ENCODE data around the gene IGF2BP3. TPM values are rescaled to one million over a fixed set of nuclear protein-coding genes. Genes with fewer than 3 reads are reported as not detected.
"Not testable (repeated sequence)": the region's sequence is repeated elsewhere in the genome, so short reads cannot be mapped to it uniquely, and the experiment has no call there.

Gene IGF2BP3
- total RNA-seq, 1 experiment from 2014 or later: 120 TPM

- no peak overlapping the region for H3K4me3 ChIP-seq (ENCODE audit: low read length)
- H3K4me2 ChIP-seq (ENCODE audit: low read depth, low read length, poor library complexity, severe bottlenecking): no peak overlapping the region
- H3K36me3 ChIP-seq (ENCODE audit: insufficient read depth, low read length): peaks cover 80% of the 10 kb centered on the region
- H3K79me2 ChIP-seq (ENCODE audit: low read length): peaks cover 87% of the 10 kb centered on the region
- peaks cover 3% of the 10 kb centered on the region; the same call in 1 of the 2 replicates for H3K4me1 ChIP-seq (ENCODE audit: low read length)
- H3K27me3 ChIP-seq (ENCODE audit: low read length): no peaks in the 10 kb centered on the region
- no peak overlapping the region for H3K9ac ChIP-seq (ENCODE audit: low read length)
- H3K9me2 ChIP-seq (replicated peaks; ENCODE audit: insufficient read depth, low read length): no peaks in the 10 kb centered on the region
- DNase-seq: no peak
- H3K27ac ChIP-seq (ENCODE audit: low read length): 0 out of 2 replicates have a peak overlapping the region, but pooled peaks have one; percentile 21
- H3K9me3 ChIP-seq (ENCODE audit: low read length): peaks cover 11% of the 10 kb centered on the region
- no peak overlapping the region for H2AFZ ChIP-seq (ENCODE audit: low read length)
- H4K20me1 ChIP-seq (ENCODE audit: insufficient read depth, low read depth, low read length): no peaks in the 10 kb centered on the region
Observed at GRCh38 chr7:23410446-23411183, 59.7 kb downstream of the IGF2BP3 start.

DNA sequence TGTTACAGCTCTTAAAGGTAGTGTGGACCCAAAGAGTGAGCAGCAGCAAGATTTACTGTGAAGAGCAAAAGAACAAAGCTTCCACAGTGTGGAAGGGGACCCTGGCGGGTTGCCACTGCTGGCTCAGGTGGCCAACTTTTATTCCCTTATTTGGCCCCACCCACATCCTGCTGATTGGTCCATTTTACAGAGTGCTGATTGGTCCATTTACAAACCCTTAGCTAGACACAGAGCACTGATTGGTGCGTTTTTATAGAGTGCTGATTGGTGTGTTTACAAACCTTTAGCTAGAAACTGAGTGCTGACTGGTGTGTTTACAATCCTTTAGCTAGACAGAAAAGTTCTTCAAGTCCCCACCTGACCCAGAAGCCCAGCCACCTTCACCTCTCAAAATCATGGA lies 63.7 kb downstream of the IGF2BP3 start:
- not testable (repeated sequence) for H3K27me3 ChIP-seq (ENCODE audit: low read length); H3K4me3 ChIP-seq (ENCODE audit: low read length); H3K4me2 ChIP-seq (ENCODE audit: low read depth, low read length, poor library complexity, severe bottlenecking); H3K27ac ChIP-seq (ENCODE audit: low read length); DNase-seq; H2AFZ ChIP-seq (ENCODE audit: low read length); H4K20me1 ChIP-seq (ENCODE audit: insufficient read depth, low read depth, low read length); H3K9me2 ChIP-seq (replicated peaks; ENCODE audit: insufficient read depth, low read length); H3K9ac ChIP-seq (ENCODE audit: low read length); H3K4me1 ChIP-seq (ENCODE audit: low read length)
- Histone ChIP-seq H3K36me3 (ENCODE audit: insufficient read depth, low read length) (peaks cover 75% of the 10 kb centered on the region), H3K79me2 (ENCODE audit: low read length) (peaks cover 89% of the 10 kb centered on the region), H3K9me3 (ENCODE audit: low read length) (peaks cover 11% of the 10 kb centered on the region)

DNA sequence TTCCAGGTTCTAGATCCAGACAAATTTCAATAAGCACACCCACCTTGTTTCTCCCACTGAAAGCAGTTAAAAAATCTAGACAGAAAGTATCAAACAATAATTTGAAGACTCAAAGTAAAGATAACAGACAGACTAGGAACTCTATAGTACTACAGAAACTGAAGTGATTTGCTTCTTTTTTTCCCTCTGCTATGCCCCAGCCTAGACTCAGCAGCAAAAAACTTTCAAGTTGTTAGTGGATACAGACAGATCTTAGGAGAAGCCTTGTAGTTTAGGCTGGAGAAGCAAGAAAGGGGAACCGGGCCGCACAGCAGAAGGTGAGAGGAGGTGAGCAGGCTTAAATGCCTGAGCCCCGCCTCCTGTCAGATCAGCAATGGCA lies 65.1 kb downstream of the IGF2BP3 start:
- Histone ChIP-seq H3K9me2 (replicated peaks; ENCODE audit: insufficient read depth, low read length) (no peaks in the 10 kb centered on the region), H3K9ac (ENCODE audit: low read length) (no peak overlapping the region), H3K4me1 (ENCODE audit: low read length) (no peaks in the 10 kb centered on the region), H3K79me2 (ENCODE audit: low read length) (peaks cover 89% of the 10 kb centered on the region), H3K9me3 (ENCODE audit: low read length) (peaks cover 11% of the 10 kb centered on the region), H4K20me1 (ENCODE audit: insufficient read depth, low read depth, low read length) (no peaks in the 10 kb centered on the region), H3K4me2 (ENCODE audit: low read depth, low read length, poor library complexity, severe bottlenecking) (no peak overlapping the region), H3K27ac (ENCODE audit: low read length) (no peak overlapping the region), H3K27me3 (ENCODE audit: low read length) (no peaks in the 10 kb centered on the region), H3K36me3 (ENCODE audit: insufficient read depth, low read length) (peaks cover 71% of the 10 kb centered on the region), H2AFZ (ENCODE audit: low read length) (no peak overlapping the region), H3K4me3 (ENCODE audit: low read length) (no peak overlapping the region)
- DNase-seq: no peak

DNA sequence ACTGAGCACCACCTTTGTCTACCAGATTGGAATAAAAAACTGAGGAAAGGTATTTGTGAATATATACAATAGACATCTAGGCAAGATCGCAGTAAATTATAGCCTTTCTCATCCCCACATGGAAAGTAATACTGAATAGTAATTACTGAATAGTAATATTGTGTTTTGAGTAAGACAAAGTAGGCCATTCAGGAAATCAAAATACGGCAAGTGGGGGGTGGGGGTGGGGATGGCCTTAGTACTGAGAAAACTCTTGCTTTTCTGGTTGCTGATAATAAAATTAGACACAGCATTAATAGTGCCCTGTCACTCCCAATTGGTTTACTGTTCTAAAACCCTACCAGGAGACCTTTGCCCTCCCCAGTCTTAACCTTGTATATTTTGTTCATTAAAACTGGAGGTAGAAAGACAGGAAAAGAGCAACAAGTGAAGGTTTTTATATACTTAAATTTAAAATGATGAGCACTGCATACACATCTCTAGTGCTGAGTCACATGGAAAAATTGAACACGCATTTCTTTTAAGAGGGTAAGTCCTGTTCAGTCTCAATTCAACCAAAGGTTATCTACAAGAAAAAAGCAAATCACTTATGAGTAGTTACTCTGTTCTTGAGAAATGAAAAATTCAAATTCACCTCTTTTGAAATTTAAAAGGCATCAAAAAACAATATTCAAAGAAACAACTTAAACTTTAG lies 65.6 kb downstream of the IGF2BP3 start:
- no peak for DNase-seq
- peaks cover 92% of the 10 kb centered on the region for H3K79me2 ChIP-seq (ENCODE audit: low read length)
- no peak overlapping the region for H2AFZ ChIP-seq (ENCODE audit: low read length)
- H3K4me1 ChIP-seq (ENCODE audit: low read length): no peaks in the 10 kb centered on the region
- peaks cover 11% of the 10 kb centered on the region for H3K9me3 ChIP-seq (ENCODE audit: low read length)
- H3K36me3 ChIP-seq (ENCODE audit: insufficient read depth, low read length): peaks cover 74% of the 10 kb centered on the region
- H3K27me3 ChIP-seq (ENCODE audit: low read length): no peaks in the 10 kb centered on the region
- H3K9me2 ChIP-seq (replicated peaks; ENCODE audit: insufficient read depth, low read length): no peaks in the 10 kb centered on the region
- H4K20me1 ChIP-seq (ENCODE audit: insufficient read depth, low read depth, low read length): no peaks in the 10 kb centered on the region
- H3K4me3 ChIP-seq (ENCODE audit: low read length): no peak overlapping the region
- H3K27ac ChIP-seq (ENCODE audit: low read length): no peak overlapping the region
- no peak overlapping the region for H3K9ac ChIP-seq (ENCODE audit: low read length)
- no peak overlapping the region for H3K4me2 ChIP-seq (ENCODE audit: low read depth, low read length, poor library complexity, severe bottlenecking)

DNA sequence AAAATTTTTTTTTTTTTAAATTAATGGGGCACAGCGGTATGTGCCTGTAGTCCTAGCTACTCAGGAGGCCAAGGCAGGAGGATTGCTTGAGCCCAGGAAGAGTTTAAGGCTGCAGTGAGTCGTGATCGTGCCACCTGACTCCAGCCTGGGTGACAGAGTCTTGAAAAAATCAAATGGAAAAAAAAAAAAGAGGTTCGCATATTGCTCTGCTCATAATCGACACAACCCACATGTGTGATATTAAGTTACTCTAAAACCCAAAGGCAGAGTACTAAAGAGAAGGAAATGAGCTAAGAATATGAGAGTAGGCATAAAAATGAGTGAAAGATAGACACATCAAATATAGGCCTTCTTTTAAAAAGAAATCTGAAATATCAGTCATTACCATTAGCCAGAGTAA lies 66.3 kb downstream of the IGF2BP3 start:
- H3K27me3 ChIP-seq (ENCODE audit: low read length): no peaks in the 10 kb centered on the region
- H3K79me2 ChIP-seq (ENCODE audit: low read length): peaks cover 89% of the 10 kb centered on the region
- H3K36me3 ChIP-seq (ENCODE audit: insufficient read depth, low read length): peaks cover 70% of the 10 kb centered on the region

GRCh38 chr7:23398090-23398489 lies 72.2 kb downstream of the IGF2BP3 start:
- not testable (repeated sequence) for H4K20me1 ChIP-seq (ENCODE audit: insufficient read depth, low read depth, low read length); H3K9ac ChIP-seq (ENCODE audit: low read length); H3K27ac ChIP-seq (ENCODE audit: low read length); H3K4me3 ChIP-seq (ENCODE audit: low read length); DNase-seq; H3K4me2 ChIP-seq (ENCODE audit: low read depth, low read length, poor library complexity, severe bottlenecking); H3K9me3 ChIP-seq (ENCODE audit: low read length); H3K27me3 ChIP-seq (ENCODE audit: low read length); H2AFZ ChIP-seq (ENCODE audit: low read length); H3K9me2 ChIP-seq (replicated peaks; ENCODE audit: insufficient read depth, low read length)
- Histone ChIP-seq H3K79me2 (ENCODE audit: low read length) (peaks cover 83% of the 10 kb centered on the region), H3K36me3 (ENCODE audit: insufficient read depth, low read length) (peaks cover 59% of the 10 kb centered on the region), H3K4me1 (ENCODE audit: low read length) (peaks cover 26% of the 10 kb centered on the region)

More for the DNA sequence above, 66.3 kb downstream of the IGF2BP3 start:
- DNase-seq: no peak
- H3K4me1 ChIP-seq (ENCODE audit: low read length): no peaks in the 10 kb centered on the region
- H3K9me3 ChIP-seq (ENCODE audit: low read length): peaks cover 6% of the 10 kb centered on the region
- no peak overlapping the region for H3K9ac ChIP-seq (ENCODE audit: low read length)
- H3K4me3 ChIP-seq (ENCODE audit: low read length): no peak overlapping the region
- no peaks in the 10 kb centered on the region for H3K9me2 ChIP-seq (replicated peaks; ENCODE audit: insufficient read depth, low read length)
- no peak overlapping the region for H3K27ac ChIP-seq (ENCODE audit: low read length)
- H3K4me2 ChIP-seq (ENCODE audit: low read depth, low read length, poor library complexity, severe bottlenecking): no peak overlapping the region
- H4K20me1 ChIP-seq (ENCODE audit: insufficient read depth, low read depth, low read length): no peaks in the 10 kb centered on the region
- H2AFZ ChIP-seq (ENCODE audit: low read length): no peak overlapping the region

- Histone ChIP-seq H3K36me3 (ENCODE audit: insufficient read depth, low read length) (peaks cover 54% of the 10 kb centered on the region), H2AFZ (ENCODE audit: low read length) (no peak overlapping the region), H3K79me2 (ENCODE audit: low read length) (peaks cover 82% of the 10 kb centered on the region), H3K27me3 (ENCODE audit: low read length) (no peaks in the 10 kb centered on the region), H3K4me3 (ENCODE audit: low read length) (no peak overlapping the region), H3K4me1 (ENCODE audit: low read length) (peaks cover 26% of the 10 kb centered on the region), H3K4me2 (ENCODE audit: low read depth, low read length, poor library complexity, severe bottlenecking) (no peak overlapping the region), H3K9me2 (replicated peaks; ENCODE audit: insufficient read depth, low read length) (no peaks in the 10 kb centered on the region), H3K9me3 (ENCODE audit: low read length) (no peaks in the 10 kb centered on the region), H3K27ac (ENCODE audit: low read length) (no peak overlapping the region), H3K9ac (ENCODE audit: low read length) (no peak overlapping the region), H4K20me1 (ENCODE audit: insufficient read depth, low read depth, low read length) (no peaks in the 10 kb centered on the region)
- DNase-seq: no peak
Observed at GRCh38 chr7:23397241-23397640, 73.0 kb downstream of the IGF2BP3 start.

DNA sequence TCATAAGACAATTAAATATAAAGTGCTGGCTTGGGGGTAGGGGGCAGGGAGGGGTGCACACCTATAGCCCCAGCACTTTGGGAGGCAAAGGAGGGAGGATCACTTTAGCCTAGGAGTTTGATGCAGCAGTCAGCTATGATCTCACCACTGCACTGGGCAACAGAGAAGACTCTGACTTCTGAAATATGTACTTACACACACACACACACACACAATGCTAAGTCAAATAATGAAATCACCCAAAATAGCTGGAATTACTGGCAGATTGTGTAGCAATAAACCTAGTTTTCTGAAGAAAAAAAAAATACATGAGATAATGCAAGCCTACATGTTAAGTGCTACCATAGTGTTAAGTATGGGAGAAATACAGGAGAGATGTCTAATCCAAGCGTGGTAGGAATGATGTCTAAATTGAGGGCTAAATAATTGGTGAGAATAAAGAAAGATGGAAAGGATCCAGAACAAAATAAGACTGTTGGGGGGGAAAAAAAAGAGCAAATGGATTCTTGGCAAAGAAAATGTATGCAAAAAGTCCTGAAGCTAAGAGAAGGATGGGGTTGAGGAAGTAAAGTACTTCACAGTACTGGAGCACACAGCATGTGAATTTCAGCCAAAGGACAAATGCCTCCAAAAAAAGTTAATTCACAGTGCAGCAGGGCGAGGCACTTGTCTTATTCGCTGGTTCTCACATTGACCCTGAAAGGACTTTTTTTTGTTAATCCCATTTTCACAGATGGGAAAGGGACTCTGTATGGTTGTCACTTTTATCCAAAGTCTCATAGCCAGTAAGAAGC lies 73.9 kb downstream of the IGF2BP3 start:
- no peaks in the 10 kb centered on the region for H4K20me1 ChIP-seq (ENCODE audit: insufficient read depth, low read depth, low read length)
- H3K36me3 ChIP-seq (ENCODE audit: insufficient read depth, low read length): peaks cover 54% of the 10 kb centered on the region
- H3K27me3 ChIP-seq (ENCODE audit: low read length): no peaks in the 10 kb centered on the region
- DNase-seq: no peak
- H3K4me2 ChIP-seq (ENCODE audit: low read depth, low read length, poor library complexity, severe bottlenecking): no peak overlapping the region
- H3K9me2 ChIP-seq (replicated peaks; ENCODE audit: insufficient read depth, low read length): no peaks in the 10 kb centered on the region
- peaks cover 81% of the 10 kb centered on the region for H3K79me2 ChIP-seq (ENCODE audit: low read length)
- H3K9ac ChIP-seq (ENCODE audit: low read length): no peak overlapping the region
- H3K27ac ChIP-seq (ENCODE audit: low read length): no peak overlapping the region
- H3K4me3 ChIP-seq (ENCODE audit: low read length): no peak overlapping the region
- H2AFZ ChIP-seq (ENCODE audit: low read length): no peak overlapping the region
- H3K4me1 ChIP-seq (ENCODE audit: low read length): peaks cover 26% of the 10 kb centered on the region
- no peaks in the 10 kb centered on the region for H3K9me3 ChIP-seq (ENCODE audit: low read length)

All from Karpas-422 (cell line).